AG04449 (cell line): Measurements from ENCODE around the gene CUL9.

ENCODE experiments used
- CTCF ChIA-PET: fragments of 350-600 bp; formaldehyde crosslinking; extraction: SDS; loops from one replicate; lab custom pipeline; 2021; ENCODE audit warnings: antibody characterized with exemption; lab: Yijun Ruan, JAX
- POLR2A ChIA-PET: fragments of 400-600, 350-600 bp; formaldehyde crosslinking; extraction: SDS; loops from one replicate; lab custom pipeline; 2020; ENCODE audit warnings: antibody characterized with exemption, inconsistent platforms; lab: Yijun Ruan, JAX
- DNase-seq: peaks from one replicate; pipeline ENCODE4 v3.0.0-alpha.2; 2010; ENCODE audit warnings: low read depth, low spot score
- H3K4me3 ChIP-seq: 2 replicates; pipeline ENCODE4 v1.5.1; 2011; ENCODE audit warnings: low read depth, mild to moderate bottlenecking, control low read depth, low read length
- TF ChIP-seq, protein P1 (sequence below): IDR thresholded peaks from one replicate; pipeline ENCODE4 v1.5.1; 2011; ENCODE audit warnings: mild to moderate bottlenecking, moderate library complexity, low read length, control low read depth, inconsistent platforms; ENCODE audit not compliant: insufficient read depth; ENCODE audit errors: missing control alignments

The CUL9 gene

DNA sequence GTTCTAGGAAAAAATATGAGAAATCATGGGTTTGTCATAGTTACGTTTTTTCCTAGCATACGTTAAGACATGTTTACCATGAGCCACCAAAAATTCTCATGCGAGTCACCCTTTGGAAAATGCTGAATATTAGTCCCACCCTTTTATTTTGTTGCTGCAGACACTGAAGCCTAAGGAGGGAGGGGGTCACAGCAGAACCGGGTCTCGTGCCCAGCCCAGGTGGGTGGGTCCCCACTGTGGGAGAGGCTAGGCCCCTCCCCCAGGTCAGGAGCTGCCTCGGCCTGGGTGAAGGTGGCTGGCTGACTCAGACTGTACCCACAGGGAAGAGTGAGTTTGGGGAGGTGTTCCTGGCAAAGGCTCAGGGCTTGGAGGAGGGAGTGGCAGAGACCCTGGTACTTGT lies 37.1 kb upstream of the CUL9 start:
- DNase-seq = no peak
- POLR2A ChIA-PET = no interaction called here
- CTCF ChIA-PET = interaction anchor here (1.0 to 9.6 kb wide), 10 partner anchors 9 to 244 kb away, joined by 3 to 183 read pairs (median 33); partner anchors contain the start of genes CUL7, KLC4, MRPL2 and PTK7

DNA sequence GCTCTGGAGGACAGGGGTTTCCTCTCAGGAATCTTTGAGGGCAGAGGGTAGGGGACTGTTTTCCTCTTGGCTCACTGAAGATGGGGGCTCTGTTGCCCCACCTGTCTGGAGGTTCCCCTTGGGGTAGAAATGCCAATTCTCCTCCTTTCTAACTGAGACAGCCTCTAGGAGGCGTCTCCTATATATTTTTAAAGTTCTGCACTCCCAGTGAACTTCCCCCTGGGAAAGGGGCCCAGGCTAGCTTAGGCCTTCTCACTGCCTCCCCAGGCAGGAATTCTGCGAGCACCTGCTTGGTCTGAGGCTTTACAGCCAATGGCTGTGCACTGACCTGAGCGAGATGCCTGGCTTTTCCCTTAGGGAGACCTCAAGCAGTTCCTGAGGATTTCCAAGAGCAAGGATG lies 35.7 kb upstream of the CUL9 start:
- DNase-seq = no peak
- TF ChIP-seq, protein P1, sequence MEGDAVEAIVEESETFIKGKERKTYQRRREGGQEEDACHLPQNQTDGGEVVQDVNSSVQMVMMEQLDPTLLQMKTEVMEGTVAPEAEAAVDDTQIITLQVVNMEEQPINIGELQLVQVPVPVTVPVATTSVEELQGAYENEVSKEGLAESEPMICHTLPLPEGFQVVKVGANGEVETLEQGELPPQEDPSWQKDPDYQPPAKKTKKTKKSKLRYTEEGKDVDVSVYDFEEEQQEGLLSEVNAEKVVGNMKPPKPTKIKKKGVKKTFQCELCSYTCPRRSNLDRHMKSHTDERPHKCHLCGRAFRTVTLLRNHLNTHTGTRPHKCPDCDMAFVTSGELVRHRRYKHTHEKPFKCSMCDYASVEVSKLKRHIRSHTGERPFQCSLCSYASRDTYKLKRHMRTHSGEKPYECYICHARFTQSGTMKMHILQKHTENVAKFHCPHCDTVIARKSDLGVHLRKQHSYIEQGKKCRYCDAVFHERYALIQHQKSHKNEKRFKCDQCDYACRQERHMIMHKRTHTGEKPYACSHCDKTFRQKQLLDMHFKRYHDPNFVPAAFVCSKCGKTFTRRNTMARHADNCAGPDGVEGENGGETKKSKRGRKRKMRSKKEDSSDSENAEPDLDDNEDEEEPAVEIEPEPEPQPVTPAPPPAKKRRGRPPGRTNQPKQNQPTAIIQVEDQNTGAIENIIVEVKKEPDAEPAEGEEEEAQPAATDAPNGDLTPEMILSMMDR = no peak
- CTCF ChIA-PET = interaction anchor here (0.9 to 9.6 kb wide), 8 partner anchors 18 to 245 kb away, joined by 3 to 183 read pairs (median 6); partner anchors contain the start of genes KLC4, MRPL2 and PTK7
- POLR2A ChIA-PET = no interaction called here
- H3K4me3 ChIP-seq = no peak overlapping the region

More for the DNA sequence above, 37.1 kb upstream of the CUL9 start:
- no peak overlapping the region for H3K4me3 ChIP-seq
- TF ChIP-seq, protein P1 = no peak

DNA sequence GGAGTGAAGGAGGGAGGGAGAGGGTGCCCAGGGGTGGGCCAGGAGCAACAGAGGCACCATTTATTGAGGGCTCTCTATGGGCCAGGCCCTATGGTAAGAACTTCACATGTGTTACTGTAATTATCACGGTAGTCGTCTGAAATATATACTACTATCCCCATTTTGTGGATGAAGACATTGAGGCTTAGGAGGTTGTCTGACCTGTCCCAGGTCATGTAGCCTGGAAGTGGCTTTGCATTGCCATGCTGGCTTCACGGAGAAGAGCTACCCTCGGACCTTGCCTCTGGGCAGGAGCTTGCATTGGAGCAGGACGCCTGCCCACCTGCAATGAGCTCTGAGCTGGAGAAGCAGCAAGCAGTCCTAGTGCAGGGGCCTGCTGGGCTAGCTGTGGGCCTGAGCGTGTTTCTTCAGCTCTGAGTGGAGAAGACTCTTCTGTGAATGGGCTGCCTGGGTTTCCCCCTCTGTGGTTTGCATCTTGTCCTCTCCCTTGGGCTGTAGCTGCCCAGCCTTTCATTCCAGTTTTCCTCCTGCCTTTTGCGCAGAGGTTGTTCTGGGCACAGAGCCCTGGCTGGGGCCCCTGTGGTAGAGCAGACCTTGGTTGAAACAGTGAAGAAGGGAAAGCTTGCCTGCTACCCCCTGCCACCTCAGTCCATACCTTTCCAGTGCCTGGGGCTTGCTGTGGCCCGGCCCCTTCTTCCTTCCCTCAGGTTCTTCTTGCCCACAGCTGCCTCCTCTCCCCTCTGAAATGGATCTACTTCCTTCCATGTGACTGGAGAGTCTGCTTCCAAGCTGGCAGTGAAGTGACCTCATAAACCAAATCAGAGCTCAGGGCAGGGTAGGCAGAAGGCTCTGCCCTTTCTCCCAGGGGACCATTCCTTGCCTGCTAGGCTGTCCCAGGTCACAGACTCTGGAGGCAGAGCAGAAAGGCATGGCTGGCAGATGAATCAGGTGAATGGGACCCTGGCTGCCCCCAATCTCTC lies 35.0 kb upstream of the CUL9 start:
- no peak for DNase-seq
- CTCF ChIA-PET = interaction anchor here (0.9 to 9.6 kb wide), 6 partner anchors 11 to 246 kb away, joined by 3 to 183 read pairs (median 6); partner anchors contain the start of genes CUL7 and PTK7
- POLR2A ChIA-PET = interaction anchor here (0.6 to 0.7 kb wide), 2 partner anchors 56 to 70 kb away, joined by 3 to 5 read pairs; no protein-coding TSS in a partner anchor
- no peak overlapping the region for H3K4me3 ChIP-seq
- TF ChIP-seq, protein P1 = no peak

DNA sequence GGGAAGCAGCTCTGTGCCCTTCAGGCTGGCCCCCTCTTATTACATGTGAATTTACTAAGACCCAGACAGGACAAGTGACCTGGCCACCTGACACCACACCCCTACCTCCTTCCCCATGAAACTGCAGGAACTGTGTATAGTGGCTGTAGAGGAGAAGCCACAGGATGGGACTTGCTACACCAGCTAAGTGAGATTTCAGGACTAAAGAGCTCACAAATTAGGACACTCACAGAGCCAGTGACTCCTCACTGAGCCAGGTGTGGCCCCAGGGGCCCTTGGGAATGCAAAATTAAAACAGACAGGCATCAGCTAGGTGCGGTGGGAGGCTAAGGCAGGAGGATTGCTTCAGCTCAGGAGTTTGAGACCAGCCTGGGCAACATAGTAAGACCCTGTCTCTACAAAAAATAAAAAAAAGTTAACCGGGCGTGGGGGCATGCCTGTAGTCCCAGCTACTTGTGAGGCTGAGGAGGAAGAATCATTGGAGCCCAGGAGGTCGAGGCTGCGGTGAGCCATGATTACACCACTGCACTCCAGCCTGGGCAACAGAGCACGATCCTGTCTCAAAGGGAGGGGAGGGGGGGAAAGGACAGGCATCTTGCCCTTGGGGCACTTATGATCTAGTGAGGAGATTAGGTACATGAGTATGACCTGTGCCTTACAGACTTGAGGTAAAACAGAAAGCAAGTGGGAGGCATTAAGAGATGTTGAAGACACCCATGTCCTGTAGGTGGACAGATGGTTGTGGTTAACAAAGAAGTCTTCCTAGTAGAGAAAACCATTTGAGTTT lies 34.1 kb upstream of the CUL9 start:
- no peak overlapping the region for H3K4me3 ChIP-seq
- CTCF ChIA-PET = interaction anchor here (0.9 to 9.6 kb wide), 6 partner anchors 10 to 247 kb away, joined by 3 to 183 read pairs (median 6); partner anchors contain the start of genes CUL7 and PTK7
- DNase-seq = no peak
- POLR2A ChIA-PET = interaction anchor here (0.6 to 0.7 kb wide), 3 partner anchors 57 to 134 kb away, joined by 3 to 5 read pairs (median 3); partner anchors contain the start of gene KLHDC3
- TF ChIP-seq, protein P1 = no peak

DNA sequence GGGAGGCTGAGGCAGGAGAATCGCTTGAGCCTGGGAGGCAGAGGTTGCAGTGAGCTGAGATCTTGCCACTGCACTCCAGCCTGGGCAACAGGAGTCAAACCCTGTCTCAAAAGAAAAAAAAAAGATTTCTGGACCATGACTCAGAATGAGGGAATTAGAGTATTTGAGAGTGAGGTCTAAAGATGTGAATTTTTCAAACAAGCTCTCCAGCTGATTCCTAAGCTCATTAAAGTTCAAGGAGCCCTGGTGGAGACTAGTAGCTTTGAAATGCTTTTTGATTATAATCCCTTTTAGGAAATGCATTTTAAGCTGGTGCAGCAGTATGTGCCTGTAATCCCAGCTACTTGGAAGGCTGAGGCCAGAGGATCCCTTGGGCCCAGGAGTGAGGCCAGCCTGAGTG lies 32.7 kb upstream of the CUL9 start:
- ChIA-PET POLR2A (interaction anchor here (0.8 to 1.1 kb wide), 3 partner anchors 24 to 135 kb away, joined by 3 to 10 read pairs (median 4); partner anchors contain the start of gene KLHDC3), CTCF (interaction anchor here (0.7 to 1.1 kb wide), 6 partner anchors 9 to 93 kb away, joined by 3 to 4 read pairs (median 3); partner anchors contain the start of gene PTK7)
- DNase-seq = no peak
- TF ChIP-seq, protein P1 = no peak
- no peak overlapping the region for H3K4me3 ChIP-seq
